Left ventricle myocardium superior (tissue), 1 donor: ENCODE data around the gene AKR1A1. TPM values are rescaled to one million over a fixed set of nuclear protein-coding genes. Genes with fewer than 3 reads are reported as not detected.
"Not testable (repeated sequence)": the region's sequence is repeated elsewhere in the genome, so short reads cannot be mapped to it uniquely, and the experiment has no call there.

Source experiments
- ATAC-seq: fragments of 200-7000 bp; cut with Tn5 transposase; one replicate; pipeline ENCODE4 v1.9.1; 2020; ENCODE audit warnings: mild to moderate bottlenecking, moderate library complexity
- DNase-seq: peaks from one replicate; pipeline ENCODE4 v3.0.0-alpha.2; 2020
- intact Hi-C: fragments of 100-400 bp; cut with micrococcal nuclease; formaldehyde crosslinking; loops from one replicate; pipeline ENCODE4 v1.11.0; 2022
- long read RNA-seq: library from polyadenylated mRNA; unstranded; transcript quantifications from one replicate; pipeline ENCODE4 v2.0.0, GENCODE V29; 2021
- total RNA-seq: library from RNA; stranded (reverse); fragmentation: NEBNext Ultra II Directional; extraction: Animal tissue kit (Norgen Biotek cat#: 25700); gene quantifications from one replicate; pipeline ENCODE4 v1.2.1, GENCODE V29; 2021
- donor health status: DM: no; HTN: yes; CAD: no; lungs with severe emphysema.

AKR1A1 gene
- total RNA-seq, result 43.2 TPM
- long read RNA-seq, transcript AKR1A1-202 (10 exons, 1,818 nt), result minor isoform, 6 of 56 reads
- long read RNA-seq, transcript AKR1A1-214 (10 exons, 1,360 nt), result minor isoform, 8 of 56 reads
- long read RNA-seq, transcript AKR1A1-201 (9 exons, 1,166 nt), result major isoform, 27 of 56 reads
- long read RNA-seq, partial matches to known transcripts, result 7 of 56 reads
- long read RNA-seq, other reads (novel, unspliced or antisense), result 8 of 56 reads

GRCh38 chr1:45550401-45551351 lies at the start of gene AKR1A1:
Gene AKR1A1, plus strand, starts transcription at chr1:45550826. Its CDS starts 10,969 bp downstream, at chr1:45561795.
- intact Hi-C loops, result loop anchor here (10.0 kb wide), 1 partner anchor 46 kb away; the partner anchor contains the start of genes CCDC163 and MMACHC
- DNase-seq (peak; percentile 94), ATAC-seq (peak; percentile 98)

GRCh38 chr1:45501505-45501859 lies 49.1 kb upstream of the AKR1A1 start:
- intact Hi-C loops, result loop anchor here (10.0 kb wide), 1 partner anchor 53 kb away; the partner anchor contains the start of gene AKR1A1
- no peak for DNase-seq
- no peak for ATAC-seq

DNA sequence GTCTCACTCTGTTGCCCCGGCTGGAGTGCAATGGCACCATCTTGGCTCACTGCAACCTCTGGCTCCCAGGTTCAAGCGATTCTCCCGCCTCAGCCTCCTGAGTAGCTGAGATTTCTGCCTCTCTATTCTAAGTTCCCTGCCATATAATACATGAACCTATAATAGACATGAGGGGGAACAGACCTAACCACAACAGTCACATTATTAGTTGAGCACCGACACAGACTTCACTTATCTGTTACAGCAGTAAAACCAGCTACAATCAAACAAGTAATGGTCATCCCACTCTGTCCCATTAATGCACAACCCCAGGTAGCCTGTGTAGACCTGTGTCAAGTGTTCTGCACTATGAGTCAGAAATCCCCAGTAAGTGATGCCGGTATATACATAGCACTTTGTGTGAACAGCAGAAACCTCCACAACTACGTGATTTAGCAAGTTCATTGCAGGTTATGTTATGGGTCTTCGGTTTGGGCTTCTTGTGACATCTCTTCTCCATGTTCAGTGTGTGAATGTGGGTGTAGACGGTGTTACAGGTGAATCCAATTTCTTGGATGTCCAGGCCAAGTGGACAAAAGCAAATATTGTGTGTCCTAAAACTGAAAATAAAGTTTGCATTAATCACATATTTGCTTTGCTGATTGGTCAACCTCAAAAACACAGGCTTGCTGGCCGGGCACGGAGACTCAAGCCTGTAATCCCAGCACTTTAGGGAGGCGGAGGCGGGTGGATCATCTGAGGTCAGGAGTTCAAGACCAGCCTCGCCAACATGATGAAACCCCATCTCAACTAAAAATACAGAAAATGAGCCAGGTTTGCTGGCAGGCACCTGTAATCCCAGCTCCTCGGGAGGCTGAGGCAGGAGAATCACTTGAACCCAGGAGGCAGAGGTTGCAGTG lies 46.9 kb upstream of the AKR1A1 start:
- ATAC-seq, result no peak
- intact Hi-C loops, result loop anchor here (10.0 kb wide), 1 partner anchor 51 kb away; the partner anchor contains the start of gene AKR1A1

DNA sequence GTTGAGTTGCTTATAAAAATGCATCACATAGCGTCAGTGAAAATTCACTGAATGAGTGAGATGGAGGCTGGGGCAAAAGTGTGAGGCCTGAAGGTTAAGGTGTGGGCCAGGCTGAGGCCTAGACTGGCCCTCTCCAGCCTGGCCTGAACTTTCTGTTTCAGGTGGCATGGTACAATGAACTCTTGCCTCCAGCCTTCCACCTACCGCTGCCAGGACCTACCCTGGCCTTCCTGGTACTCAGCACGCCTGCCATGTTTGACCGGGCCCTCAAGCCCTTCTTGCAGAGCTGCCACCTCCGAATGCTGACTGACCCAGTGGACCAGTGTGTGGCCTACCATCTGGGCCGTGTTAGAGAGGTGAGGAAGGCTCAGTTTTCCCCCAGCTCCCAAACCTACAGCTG lies 43.4 kb upstream of the AKR1A1 start:
- intact Hi-C loops, result loop anchor here (10.0 kb wide), 1 partner anchor 48 kb away; the partner anchor contains the start of gene AKR1A1
- ATAC-seq (no peak), DNase-seq (no peak)

More for the DNA sequence above, 46.9 kb upstream of the AKR1A1 start:
- no peak for DNase-seq

- ATAC-seq (peak; percentile 3), DNase-seq (no peak)
- intact Hi-C loops, result loop anchor here (10.0 kb wide), 1 partner anchor 47 kb away; the partner anchor contains the start of gene AKR1A1
Measured at GRCh38 chr1:45507893-45508292, 42.7 kb upstream of the AKR1A1 start.

- DNase-seq, result no peak
- intact Hi-C loops, result loop anchor here (10.0 kb wide), 1 partner anchor 46 kb away; the partner anchor contains the start of gene AKR1A1
- ATAC-seq, result peak; percentile 73
Measured at GRCh38 chr1:45508295-45509151, 42.1 kb upstream of the AKR1A1 start.

- ATAC-seq, result no peak
- DNase-seq, result no peak
- intact Hi-C loops, result no loop called here
Measured at GRCh38 chr1:45510036-45510971, 40.3 kb upstream of the AKR1A1 start.

GRCh38 chr1:45510972-45511527 lies 39.6 kb upstream of the AKR1A1 start:
- ATAC-seq (no peak), DNase-seq (no peak)
- intact Hi-C loops, result no loop called here

GRCh38 chr1:45512641-45513054 lies 38.0 kb upstream of the AKR1A1 start:
- peak; percentile 50 for DNase-seq
- ATAC-seq, result peak; percentile 60
- intact Hi-C loops, result no loop called here

DNA sequence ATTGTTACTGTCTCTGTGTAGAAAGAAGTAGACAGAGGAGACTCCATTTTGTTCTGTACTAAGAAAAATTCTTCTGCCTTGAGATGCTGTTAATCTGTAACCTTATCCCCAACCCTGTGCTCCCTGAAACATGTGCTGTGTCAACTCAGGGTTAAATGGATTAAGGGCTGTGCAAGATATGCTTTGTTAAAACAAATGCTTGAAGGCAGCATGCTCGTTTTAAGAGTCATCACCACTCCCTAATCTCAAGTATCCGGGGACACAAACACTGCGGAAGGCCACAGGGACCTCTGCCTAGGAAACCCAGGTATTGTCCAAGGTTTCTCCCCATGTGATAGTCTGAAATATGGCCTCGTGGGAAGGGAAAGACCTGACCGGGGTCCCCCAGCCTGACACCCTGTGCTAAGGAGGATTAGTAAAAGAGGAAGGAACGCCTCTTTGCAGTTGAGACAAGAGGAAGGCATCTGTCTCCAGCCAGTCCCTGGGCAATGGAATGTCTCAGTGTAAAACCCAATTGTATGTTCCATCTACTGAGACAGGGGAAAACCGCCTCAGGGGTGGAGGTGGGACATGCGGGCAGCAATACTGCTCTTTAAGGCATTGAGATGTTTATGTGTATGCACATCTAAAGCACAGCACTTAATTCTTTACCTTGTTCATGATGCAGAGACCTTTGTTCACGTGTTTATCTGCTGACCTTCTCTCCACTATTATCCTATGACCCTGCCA lies 36.9 kb upstream of the AKR1A1 start:
- DNase-seq, intact Hi-C loops, ATAC-seq: not testable (repeated sequence)

DNA sequence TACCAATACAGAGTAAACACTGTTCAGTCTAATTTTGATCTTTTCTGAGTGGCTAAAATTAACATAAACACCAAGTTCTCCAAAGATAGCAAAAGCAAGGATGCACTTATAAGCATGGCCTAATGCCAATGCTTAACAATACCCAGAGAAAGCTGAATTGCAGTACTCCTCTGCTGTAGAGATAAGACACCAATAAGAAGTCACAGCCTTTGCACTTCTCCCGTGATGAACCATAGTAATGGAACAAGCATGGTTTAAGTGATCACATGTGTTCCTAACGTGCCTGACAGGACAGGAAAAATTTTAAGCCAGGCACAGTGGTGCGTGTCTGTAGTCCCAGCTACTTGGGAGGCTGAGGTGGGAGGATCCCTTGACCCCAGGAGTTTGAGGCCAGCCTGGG lies 34.6 kb upstream of the AKR1A1 start:
- intact Hi-C loops, result no loop called here
- no peak for ATAC-seq
- no peak for DNase-seq

- intact Hi-C loops, result no loop called here
- ATAC-seq, result no peak
- DNase-seq, result no peak
Measured at GRCh38 chr1:45516465-45516864, 34.2 kb upstream of the AKR1A1 start.

- intact Hi-C loops, ATAC-seq, DNase-seq: not testable (repeated sequence)
Measured at GRCh38 chr1:45518366-45518765, 32.3 kb upstream of the AKR1A1 start.

DNA sequence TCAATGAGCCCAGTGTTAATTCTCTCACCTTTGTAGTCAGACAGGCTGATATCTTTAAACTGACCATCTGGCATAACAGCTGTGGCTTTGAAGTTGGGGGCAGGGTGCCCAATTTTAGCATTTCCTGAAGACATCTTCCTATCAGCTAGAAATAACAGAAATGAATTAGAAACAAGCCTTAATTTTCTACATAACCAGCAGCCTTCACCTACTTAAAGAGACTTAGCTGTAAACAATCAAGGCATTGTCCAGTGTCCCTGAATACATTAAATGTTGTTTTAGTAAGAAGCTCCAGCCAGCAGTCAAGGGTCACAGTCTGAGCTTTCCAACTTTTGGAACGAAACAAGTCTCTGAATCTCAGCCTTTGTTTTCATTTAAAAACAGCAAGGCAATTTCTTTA lies 31.7 kb upstream of the AKR1A1 start:
- no peak for ATAC-seq
- DNase-seq, result no peak
- intact Hi-C loops, result no loop called here

GRCh38 chr1:45519774-45520173 lies 30.9 kb upstream of the AKR1A1 start:
- ATAC-seq, DNase-seq, intact Hi-C loops: not testable (repeated sequence)
